Measurements from ENCODE around the gene CDC123.

DNA sequence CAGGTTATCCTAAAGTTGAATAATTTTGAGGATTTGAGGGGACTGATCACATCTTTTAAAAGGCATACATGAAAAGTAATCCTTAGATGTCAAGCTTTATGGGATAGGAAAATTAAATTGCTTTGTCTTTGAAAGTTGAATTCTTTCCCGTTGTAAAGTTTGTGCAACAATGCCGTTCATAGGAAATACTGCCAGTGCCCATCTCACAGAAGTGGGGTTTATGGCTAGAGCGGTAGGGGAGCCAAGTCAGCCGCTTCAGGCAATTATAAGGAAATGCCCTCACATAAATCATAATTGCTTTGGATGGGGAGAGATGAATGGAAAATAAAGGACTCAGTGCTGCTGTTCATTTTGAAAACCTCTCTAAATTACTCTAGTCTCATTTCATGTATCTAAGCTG is 18.1 kb downstream of the CDC123 start:
- TF ChIP-seq CTCF (IDR thresholded peaks at IDR 0.05; ENCODE audit: insufficient read depth, low read length) (no peak), GABPA (IDR thresholded peaks at IDR 0.05; ENCODE audit: low read depth) (no peak)
